Activated CD4-positive, alpha-beta T cell treated with anti-CD3 and anti-CD28 coated beads for 4 hours (primary cell): ENCODE data around the gene GRIA3.
"Not testable (repeated sequence)": the region's sequence is repeated elsewhere in the genome, so short reads cannot be mapped to it uniquely, and the experiment has no call there.

Experiments used
- DNase-seq, 2 donors: peaks; one replicate each; pipeline ENCODE4 v3.0.0-alpha.2; 2020

The GRIA3 gene

DNA sequence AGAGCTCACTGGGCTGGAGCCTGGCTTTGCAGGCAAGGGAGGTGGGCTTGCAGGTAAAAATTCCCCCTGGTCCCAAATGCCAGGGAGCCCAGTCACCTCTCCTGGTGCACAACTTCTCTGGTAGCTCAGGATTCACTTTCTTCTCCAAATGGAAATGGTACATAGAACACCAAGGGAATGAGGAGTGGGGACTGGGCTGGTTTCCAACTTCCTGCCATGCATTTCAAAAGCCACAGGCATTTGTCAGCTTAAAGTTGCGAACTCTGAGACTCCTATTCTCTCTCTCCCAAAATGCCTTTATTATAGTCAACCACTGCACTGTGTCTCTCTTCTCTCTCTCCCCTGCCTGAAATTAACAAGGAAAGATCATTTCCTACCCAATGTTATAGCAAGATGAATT, 177.3 kb downstream of the GRIA3 start:
- DNase-seq = no peak

DNA sequence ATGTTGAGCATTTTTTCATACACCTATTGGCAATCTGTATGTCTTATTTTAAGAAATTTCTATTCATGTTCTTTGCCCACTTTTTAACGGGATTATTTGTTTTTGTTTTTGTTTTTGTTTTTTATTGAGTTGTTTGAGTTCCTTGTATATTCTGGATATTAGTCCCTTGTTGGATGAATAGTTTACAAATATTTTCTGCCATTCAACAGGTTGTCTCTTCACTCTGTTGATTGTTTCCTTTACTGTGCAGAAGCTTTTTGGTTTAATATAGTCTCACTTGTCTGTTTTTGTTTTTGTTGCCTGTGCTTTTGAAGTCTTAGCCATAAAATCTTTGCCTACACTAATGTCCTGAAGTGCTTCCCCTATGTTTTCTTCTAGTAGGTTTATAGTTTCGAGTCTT, 202.1 kb downstream of the GRIA3 start:
- not testable (repeated sequence) for DNase-seq

DNA sequence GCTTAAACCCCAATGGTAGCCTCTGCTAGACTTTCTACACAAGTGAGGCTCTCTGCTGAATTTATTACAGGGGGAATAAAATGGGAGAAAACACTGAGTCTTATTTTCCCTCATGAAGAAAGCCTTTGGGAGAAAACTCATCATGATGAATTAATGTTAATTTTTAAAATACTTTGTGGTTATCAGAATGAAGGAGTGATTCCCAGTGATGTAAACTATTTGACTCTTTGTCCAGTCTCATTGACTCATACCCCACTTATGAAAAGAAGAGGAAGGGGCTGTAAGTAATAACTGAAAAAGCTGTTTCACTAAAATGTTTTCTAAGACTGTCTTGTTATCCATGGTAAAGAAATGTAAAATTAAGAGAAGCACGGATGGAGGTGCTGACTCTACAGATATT, 208.8 kb downstream of the GRIA3 start:
- DNase-seq = no peak

DNA sequence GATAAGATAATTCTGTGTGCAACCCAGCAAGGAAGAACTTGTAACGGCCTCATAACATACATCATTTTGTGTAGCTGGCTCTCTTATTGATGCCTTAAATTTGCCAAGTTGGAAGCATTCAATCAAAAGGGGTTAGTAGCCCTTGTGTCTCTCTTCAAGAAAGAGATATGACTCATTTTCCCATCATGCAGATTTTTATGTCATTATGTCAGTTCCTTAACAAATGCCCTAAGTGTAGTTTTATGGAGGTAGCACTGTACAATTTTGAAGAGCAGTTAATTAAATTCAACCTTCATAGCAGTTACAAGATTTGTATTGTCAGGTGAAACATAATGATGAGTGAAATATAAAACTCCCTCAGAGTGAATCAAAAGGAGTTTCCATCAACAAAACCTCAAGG, 215.6 kb downstream of the GRIA3 start:
- no peak for DNase-seq

DNA sequence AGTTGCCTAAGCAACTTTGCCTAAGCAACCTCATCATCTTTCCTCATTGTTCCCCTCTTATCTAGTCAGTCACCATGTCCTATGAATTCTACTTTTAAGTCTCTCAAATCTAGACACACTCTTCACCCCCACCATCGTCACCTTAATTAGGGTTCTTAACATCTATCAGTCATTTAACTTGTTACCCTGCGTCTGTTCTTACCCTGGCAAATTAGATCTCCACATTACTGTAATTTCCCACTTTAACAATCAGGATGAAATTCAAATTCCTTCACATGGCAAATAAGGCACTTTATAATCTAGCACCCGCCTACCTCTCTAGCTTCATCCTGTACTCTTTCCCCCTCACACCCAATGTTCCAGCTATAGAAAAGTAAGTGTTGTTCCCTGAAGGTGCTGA, 221.2 kb downstream of the GRIA3 start:
- DNase-seq = no peak

DNA sequence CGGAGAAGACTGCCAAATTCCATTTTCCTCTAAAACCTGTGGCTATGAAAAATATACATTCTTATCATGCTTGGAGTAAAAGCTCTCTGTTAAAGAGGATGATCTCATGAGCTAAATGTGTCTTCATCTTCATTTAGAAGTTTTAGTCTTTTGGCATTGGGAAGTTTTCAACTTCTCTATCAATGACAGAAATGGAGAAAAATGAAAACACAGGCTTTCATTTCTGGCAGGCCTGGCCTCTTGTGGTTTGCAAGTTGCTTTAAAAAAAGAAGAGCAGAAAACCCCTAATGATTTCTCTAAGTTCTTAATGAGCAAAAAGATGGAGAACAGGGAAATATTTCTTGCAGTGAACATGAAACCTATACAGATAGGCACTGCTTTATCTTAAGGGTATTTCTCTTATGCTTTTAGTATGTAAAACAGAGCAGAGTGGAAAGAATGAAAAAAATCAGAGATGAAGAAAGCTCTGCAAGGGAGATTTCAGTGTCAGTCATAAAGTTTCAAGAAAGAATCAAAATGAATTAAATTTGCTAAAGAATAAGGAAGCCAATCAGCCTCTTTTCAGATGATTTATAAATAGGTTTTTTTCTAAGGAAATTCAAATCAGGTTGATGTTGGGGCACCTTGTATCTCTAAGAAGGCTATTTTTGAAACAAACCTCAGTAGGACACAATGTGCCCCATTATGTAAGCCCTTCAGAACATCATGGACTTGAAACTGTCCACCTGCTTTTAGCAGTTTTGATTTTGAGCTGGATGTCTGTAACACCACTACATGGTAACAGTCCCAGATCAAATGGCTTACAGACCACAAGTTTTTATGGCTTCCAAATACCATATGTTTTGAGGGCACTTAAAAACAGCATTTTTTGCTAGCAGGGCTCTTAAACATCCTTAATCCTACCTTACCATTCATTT, 225.0 kb downstream of the GRIA3 start:
- no peak for DNase-seq

DNA sequence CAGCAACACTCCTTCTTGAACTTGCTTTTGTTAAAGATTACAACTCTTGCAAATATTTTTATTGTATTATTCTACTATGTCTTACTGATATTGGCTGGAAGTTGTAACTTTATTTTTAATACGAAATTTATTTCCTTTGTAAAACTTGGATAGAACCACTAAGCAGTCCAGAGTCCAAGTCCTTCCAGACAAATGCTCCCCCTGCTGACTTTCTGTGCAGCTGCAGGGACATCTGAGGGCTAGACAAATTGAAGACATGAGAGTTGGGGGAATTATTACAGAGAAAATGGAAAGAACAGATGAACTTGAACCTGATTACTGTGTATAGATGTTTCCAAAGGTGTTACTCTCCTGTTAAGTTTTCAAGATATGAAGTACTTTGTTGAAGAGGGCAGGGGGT, 238.8 kb downstream of the GRIA3 start:
- no peak for DNase-seq

DNA sequence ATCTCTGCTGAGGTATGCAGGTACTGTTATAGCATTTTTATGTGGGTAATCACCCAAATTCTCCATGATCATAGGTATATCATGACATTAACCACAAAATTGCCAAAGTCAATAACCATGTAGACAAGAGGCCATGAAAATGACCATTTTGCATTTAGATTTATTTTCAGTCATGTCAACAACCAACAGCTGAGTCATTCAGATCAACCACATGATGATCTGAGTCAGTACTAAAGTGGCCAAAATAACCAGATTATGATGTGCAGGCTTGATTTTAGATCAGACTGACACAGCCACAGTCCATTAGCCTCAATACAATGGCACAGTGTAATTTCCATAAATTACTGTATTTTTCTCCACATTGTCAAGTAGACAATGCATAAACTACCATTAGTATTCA, 240.5 kb downstream of the GRIA3 start:
- no peak for DNase-seq

DNA sequence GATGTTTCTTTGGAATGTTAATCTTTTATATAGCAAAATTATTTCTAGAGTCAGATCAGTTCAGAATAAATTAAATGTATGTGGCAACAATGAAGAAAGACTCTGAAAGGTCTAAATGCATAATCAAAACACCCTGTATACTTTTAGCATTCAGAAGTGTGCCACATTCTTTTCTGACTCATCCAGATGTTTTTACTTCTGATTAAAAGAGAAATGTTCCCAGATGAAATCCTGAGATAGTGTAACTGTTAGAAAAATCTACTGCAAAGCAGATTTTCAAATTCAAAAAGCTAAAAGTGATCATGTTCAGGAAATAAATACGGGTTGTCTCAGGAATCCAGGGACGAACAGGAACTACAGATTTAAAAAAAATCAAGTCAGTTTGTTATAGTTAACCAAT, 241.4 kb downstream of the GRIA3 start:
- DNase-seq = no peak

DNA sequence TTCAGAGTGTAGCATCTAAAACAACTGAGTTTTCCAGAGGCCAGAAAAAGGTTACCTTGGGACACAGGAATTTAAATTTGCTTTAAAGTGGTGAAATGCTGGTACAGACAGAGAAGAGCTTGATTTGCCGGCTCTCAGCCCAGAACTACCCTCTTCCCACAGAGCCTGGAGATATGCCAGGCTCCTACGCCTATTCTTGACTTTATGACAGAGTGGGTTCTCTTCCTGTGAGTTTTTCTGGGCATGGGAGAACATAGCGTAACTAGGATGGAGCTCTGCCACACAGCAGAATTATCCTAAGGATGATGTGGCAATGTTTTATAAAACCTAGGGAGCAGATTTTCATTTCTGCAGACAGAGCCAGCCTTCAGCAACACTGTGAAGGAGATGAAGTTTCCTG, 241.8 kb downstream of the GRIA3 start:
- no peak for DNase-seq

DNA sequence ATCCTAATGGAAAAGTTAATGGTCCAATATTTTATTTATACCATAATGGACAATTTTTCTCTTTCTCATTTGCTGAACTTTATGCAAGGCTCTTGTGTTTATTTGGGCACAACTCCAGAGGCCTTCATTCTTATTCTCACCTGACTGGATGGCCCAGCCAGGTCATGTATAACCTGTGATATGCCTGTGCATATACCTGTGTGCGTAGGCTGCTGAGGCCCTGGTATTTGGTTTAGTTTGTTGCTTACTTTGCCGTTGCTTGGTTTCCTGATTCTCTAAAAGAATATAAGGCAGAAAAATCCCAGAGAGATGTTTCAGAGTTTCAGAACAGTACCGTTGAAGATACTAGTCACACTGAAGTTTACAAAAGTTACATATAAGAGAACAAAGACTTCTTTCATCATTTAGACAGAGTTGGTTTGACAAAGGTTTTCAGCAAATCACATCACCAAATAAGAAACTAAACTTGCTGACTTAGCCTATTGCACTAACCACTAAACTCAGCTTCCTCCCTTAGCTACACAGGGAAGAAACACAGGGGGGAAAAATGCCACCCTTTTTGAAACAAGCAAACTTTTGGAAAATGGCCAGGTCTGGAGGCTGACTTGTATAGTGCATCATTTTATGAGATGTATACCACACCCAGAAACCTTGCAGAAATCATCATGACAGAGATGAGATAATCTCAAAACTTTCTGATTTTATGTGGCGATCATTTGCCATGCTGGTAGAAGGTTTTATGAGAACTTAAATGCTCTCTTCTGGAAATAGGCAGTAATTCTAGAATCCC, 248.5 kb downstream of the GRIA3 start:
- no peak for DNase-seq

DNA sequence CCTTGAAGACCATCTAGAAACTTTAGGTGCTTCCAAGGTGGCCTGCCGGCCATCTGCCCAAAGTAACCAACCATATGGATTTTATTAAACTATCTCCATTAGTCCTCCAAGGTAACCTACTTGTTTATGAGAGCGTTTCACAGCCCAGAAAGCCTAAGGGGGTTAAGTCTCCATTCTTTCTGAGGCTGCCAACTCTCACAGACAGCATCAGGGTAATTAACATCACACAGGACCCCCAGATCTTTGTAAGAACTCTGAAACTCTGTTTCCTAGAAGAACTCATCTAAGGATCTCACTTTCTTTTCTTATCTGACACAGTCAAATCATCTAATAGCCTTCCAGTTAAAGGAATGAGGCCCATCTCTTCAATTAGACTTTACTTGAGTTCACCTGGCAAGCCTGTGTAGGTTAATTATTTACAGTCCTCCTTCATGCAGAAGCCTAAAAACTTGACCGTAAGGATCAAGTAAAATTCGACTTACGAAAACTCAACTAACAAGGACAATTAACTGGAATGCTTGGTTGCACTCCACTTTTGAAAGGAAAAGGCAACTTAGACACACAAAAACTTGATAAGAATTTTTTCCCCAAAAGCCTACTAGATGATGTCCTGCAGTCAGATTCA, 252.5 kb downstream of the GRIA3 start:
- DNase-seq = no peak

DNA sequence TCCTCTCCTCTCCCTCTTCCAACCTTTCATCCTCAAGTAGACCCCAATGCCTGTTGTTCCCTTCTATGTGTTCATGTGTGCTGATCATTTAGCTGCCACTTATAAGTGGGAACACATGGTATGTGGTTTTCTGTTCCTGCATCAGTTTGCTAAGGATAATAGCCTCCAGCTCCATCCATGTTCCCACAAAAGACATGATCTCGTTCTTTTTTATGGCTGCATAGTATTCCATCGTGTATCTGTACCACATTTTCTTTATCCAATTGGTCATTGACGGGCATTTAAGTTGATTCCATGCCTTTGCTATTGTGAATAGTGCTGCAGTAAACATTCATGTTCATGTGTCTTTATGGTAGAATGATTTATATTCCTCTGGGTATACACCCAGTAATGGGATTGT, 255.8 kb downstream of the GRIA3 start:
- not testable (repeated sequence) for DNase-seq

DNA sequence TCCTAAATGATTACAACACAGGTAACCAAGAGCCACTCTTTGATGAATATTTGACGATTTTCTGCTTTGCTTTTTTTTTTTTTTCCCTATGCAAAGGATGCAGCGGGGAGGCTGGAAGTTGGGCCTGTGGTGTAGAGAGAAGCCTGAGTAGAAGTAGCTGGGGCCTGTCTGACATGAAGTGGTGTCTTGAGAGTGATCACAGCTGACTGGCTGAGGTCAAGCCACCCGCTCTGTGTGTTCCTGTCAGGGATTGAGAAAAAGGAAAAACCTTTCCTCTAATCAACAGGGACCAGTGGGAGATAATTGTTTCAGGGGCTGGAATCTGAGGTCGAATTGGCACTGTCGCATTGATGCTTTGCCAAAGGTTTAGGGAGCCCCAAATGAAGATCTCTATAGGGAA, 258.7 kb downstream of the GRIA3 start:
- no peak for DNase-seq

DNA sequence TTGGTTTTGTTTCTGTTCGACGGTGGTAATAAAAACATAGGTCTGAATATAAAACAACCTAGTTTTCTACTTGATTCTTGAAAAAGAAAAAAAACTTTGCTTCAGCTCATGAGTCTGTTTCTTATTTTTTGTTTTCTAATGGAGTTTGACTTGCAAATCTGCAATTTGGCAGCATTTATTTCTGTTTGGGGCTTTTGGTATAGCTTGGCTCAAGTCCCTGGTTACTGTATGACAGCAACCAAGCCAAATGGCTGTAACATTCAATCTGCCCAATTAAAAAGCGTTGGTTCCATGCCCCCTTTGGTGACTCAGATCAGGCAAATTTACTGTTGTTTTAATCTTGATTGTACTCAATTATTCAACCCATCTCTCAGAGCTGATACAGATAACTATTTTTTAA, 263.4 kb downstream of the GRIA3 start:
- no peak for DNase-seq

DNA sequence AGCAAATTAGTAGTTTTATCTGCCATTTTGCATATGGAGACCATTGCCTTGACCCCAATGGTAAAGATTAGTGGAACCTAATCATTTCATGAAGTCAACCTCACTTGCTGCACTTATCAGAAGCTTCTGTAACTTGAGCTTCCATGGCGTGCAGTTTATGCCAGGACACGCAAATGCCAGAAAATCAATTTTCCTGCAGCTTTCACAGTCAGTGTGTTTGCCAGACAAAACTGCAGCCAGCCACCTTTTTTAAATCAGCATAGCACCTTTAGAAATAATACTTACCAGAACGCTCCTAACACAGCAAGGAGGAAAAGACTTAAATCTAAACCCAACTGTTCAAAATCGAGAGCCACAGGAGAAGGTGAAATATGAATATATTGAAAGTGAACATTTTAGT, 265.3 kb downstream of the GRIA3 start:
- no peak for DNase-seq

DNA sequence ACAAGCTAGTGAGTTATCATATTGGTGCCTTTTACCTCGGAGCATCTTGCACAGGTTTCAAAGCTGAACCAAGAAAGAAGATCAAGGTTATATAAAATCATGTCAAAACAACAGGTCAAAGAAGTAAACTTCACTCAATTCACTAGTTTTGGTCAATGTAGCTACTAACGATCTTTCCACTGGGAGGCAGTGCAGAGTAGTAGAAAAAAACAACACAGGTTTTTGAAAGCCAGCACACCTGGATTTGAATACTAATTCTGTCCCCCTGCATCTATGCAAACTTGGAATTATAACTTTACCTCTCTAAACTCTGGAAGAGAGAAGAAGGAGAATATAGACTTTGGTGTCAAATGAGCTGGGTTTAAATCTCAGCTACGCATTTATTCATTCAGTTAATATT, 266.1 kb downstream of the GRIA3 start:
- no peak for DNase-seq

DNA sequence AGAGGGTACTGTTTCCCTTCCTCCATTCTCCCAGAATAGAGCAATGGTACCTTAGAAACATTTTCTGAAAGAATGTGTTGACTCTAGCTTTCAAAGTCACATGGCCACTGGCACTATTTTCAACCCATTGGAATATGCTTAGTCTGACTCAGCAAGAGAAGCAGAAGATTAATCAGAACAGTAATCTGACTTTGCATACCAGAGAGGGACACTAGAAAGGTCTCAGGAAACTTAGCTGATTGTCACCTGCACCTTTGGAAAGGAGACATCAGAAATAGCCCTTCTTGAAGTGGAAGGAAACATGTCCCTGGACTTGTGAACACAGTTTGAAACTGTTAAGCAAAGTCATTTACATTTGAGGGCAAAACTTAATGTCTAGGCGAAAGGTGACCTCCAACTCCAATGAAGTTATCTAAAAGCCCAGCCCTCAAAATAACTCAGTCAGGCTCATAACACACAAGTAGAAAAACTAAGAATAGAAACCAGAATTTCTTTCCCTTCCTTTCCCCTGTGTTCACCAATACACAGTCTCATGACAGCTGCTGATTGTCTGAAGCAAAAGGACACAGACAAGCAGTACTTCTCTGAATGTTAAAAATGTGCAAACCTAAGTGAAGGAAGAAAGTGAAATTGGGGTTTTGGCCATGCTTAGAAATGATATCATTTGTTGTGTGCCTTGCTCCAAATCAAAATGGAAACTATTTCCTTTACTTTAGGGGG, 270.8 kb downstream of the GRIA3 start:
- DNase-seq = no peak

DNA sequence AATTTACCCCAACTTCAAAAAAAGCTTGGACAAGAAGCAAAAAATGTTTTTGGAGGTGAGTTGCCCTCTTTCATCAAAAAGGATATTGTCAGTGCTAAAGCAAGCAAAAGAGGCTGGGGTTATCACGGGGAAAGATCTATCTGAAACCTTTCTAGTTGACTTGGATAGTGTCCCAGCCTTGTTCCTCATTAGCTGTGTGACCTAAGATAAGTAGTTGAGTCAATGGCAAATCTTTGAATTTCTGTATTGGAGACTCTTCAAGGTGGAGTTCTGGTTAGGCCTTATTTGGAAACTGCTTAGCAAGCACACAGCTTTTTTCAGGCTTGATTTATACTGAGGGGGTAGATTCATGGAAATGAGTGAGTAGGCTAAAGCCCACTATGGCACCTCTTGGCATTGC, 271.6 kb downstream of the GRIA3 start:
- no peak for DNase-seq

DNA sequence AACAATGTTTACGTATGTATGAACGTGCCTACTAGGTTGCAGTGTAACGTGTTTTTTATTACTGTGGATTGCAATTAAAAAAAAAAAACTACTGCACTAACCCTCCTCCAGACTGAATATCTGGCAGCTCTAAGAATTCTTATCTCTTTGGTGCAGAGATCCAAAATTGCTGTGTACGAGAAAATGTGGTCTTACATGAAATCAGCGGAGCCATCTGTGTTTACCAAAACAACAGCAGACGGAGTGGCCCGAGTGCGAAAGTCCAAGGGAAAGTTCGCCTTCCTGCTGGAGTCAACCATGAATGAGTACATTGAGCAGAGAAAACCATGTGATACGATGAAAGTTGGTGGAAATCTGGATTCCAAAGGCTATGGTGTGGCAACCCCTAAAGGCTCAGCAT, 280.6 kb downstream of the GRIA3 start:
- no peak for DNase-seq

DNA sequence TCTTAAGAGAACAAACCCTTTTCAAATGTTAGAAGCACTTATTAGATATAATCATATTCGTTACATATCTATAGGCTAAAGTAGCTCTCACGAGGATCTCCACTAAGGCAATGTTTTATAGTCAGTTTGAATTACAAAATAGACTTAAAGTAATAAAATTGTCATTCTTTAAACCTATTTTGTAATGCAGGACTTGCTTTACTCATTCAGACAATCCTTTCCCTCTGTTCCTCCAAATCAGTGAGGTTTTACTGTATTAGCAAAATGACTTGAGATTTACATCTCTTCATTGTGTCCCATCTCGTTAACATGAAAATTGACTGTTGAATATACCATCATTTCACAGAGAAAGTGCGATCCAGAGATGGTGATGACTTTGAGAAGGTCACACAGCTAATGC, 284.4 kb downstream of the GRIA3 start:
- no peak for DNase-seq

DNA sequence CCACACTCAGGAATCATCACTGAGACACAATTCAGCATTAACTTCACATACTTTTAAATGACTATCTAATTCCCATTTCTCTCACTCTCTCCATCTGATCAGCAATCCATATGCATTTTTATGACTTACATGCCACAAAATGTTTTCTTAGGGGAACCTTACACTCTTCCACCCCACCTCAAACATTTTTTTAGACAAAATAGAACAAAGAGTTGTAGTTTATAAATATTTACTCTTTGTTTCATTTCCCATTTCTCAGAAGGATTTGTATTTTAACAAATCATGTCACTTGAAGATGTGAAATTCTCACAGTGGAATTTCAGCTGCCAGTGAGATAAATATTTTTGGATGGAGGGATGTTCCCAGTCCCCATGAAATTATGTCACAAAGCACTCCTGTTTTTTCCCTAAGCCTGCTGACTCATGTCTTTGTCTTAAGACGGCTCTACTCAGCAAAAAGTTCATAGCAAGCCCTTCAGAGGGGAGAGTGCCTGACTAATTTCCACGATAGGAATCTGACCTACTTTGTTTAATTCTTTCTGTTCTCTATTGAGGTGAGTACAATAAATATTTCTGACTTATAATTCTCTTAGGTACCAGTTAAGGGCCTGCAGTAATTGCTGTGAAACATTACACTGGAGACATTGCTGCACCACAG, 291.1 kb downstream of the GRIA3 start:
- DNase-seq = no peak
